Lung (tissue), 12 donors: ENCODE data around the gene CMSS1. TPM values are rescaled to one million over a fixed set of nuclear protein-coding genes. Genes with fewer than 3 reads are reported as not detected.
A peak's percentile ranks its signal among the peaks of the same experiment; 100 is the strongest.

ENCODE experiments used
- ATAC-seq: fragments of 200-7000 bp; cut with Tn5 transposase; one replicate; pipeline ENCODE4 v1.9.1; 2020; ENCODE audit warnings: moderate number of reproducible peaks; ENCODE audit not compliant: insufficient read depth, low FRiP score
- DNase-seq, 3 donors: peaks; one replicate each; pipeline ENCODE4 v3.0.0-alpha.2; 2013 to 2017
- H3K27ac ChIP-seq, 2 donors: one replicate each; pipeline ENCODE4 v1.5.1; 2013; ENCODE audit warnings: mild to moderate bottlenecking in 2 of 2, moderate library complexity in 2 of 2, control low read depth in 1 of 2, inconsistent platforms in 1 of 2, low read depth in 1 of 2, low read length in 1 of 2
- H3K27me3 ChIP-seq, 3 donors: one replicate each; pipeline ENCODE4 v1.5.1; 2013; ENCODE audit warnings: low read length in 2 of 3; ENCODE audit not compliant: control insufficient read depth in 3 of 3, insufficient read depth in 3 of 3
- H3K36me3 ChIP-seq, 4 donors: one replicate each; pipeline ENCODE4 v1.5.1; 2013; ENCODE audit warnings: low read length in 4 of 4, mild to moderate bottlenecking in 1 of 4, moderate library complexity in 1 of 4; ENCODE audit not compliant: control insufficient read depth in 4 of 4, insufficient read depth in 4 of 4
- H3K4me1 ChIP-seq, 5 donors: one replicate each; pipeline ENCODE4 v1.5.1; 2013; ENCODE audit warnings: low read length in 5 of 5, mild to moderate bottlenecking in 2 of 5, moderate library complexity in 1 of 5; ENCODE audit not compliant: control insufficient read depth in 5 of 5, insufficient read depth in 5 of 5
- H3K4me3 ChIP-seq: one replicate; pipeline ENCODE4 v1.5.1; 2013; ENCODE audit warnings: mild to moderate bottlenecking, control low read depth, moderate library complexity
- H3K9ac ChIP-seq, 2 donors: one replicate each; pipeline ENCODE4 v1.5.1; 2013; ENCODE audit warnings: low read length in 2 of 2, control low read depth in 1 of 2; ENCODE audit not compliant: insufficient read depth in 1 of 2
- H3K9me3 ChIP-seq, 4 donors: one replicate each; pipeline ENCODE4 v1.5.1; 2013; ENCODE audit warnings: low read length in 3 of 4, mild to moderate bottlenecking in 1 of 4, moderate library complexity in 1 of 4; ENCODE audit not compliant: control insufficient read depth in 4 of 4, insufficient read depth in 3 of 4
- WGBS, 2 donors: extraction: QIAGEN DNeasy Blood & Tissue Kit; methylation state at CpG; one replicate each; pipeline ENCODE4 v1.1.7; 2013; 5-methylcytosine and 5-hydroxymethylcytosine counted together
- polyA plus RNA-seq, 2 donors: library from polyadenylated mRNA; stranded (reverse); fragments of 200-250 nt; gene quantifications; one replicate each; pipeline ENCODE4 v1.2.1, GENCODE V29; 2013
- total RNA-seq, 2 donors: library from RNA; depleted of rRNA in 1 of 2; stranded (reverse); fragments of >200 nt in 1 of 2; gene quantifications; one replicate each; pipeline ENCODE4 v1.2.1, GENCODE V29; 2014 to 2021
- TF ChIP-seq, protein P1 (sequence below): IDR thresholded peaks from 2 replicates; pipeline ENCODE4 v1.5.1; 2012; ENCODE audit warnings: mild to moderate bottlenecking; ENCODE audit errors: control extremely low read depth, extremely low read depth
- donor health status: control.
- donor health status: control.
- donor health status: Bipolar disorder and iron deficiency.
- donor health status: healthy.
- donor health status: DM: yes; HTN: yes; CAD: no.

Gene CMSS1
- total and polyA plus RNA-seq, 4 donors = 12.3 to 28.9 (median 22.6) TPM

DNA sequence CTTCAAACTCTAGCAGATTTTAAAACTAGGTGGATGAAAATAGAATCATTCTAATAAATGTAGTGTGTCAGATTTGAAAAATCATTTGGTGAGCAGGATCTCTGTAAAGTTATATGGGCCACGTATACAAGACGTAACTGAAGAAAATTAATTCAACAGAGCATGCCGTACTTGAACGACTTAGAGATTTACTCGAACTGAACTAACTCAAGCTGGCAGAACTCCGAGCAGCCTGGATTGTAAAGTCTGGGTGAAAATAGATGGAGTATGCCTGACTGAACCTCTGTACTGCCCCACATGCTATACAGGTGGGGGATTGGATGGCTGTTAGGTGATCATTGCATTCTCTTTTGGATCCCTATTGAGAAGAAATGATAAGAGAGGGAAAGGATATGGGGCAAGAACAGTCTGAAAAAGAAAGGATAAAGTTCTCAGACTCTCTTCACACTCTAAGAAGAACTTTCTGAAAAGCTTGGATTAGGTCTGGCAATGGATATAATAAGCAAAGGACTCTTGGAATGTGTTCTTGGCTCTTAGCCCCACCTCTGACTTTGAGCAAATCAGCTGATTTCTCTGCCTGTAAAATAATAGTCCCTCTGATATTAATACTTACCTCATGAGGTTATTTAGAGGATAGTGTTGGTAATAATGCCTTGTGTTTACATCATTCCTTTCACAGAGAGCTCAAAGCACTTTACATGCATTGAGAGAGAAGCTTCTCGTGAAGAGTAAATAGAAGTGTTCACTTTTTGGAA is 149.2 kb downstream of the CMSS1 start:
- TF ChIP-seq, protein P1, sequence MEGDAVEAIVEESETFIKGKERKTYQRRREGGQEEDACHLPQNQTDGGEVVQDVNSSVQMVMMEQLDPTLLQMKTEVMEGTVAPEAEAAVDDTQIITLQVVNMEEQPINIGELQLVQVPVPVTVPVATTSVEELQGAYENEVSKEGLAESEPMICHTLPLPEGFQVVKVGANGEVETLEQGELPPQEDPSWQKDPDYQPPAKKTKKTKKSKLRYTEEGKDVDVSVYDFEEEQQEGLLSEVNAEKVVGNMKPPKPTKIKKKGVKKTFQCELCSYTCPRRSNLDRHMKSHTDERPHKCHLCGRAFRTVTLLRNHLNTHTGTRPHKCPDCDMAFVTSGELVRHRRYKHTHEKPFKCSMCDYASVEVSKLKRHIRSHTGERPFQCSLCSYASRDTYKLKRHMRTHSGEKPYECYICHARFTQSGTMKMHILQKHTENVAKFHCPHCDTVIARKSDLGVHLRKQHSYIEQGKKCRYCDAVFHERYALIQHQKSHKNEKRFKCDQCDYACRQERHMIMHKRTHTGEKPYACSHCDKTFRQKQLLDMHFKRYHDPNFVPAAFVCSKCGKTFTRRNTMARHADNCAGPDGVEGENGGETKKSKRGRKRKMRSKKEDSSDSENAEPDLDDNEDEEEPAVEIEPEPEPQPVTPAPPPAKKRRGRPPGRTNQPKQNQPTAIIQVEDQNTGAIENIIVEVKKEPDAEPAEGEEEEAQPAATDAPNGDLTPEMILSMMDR = no peak
- WGBS, 2 donors = 85 to 89% methylated on average over 7 of the region's 7 CpGs
- DNase-seq (no peak), ATAC-seq (no peak)
- no peak overlapping the region for H3K27ac ChIP-seq
- no peak overlapping the region for H3K9ac ChIP-seq
- no peaks in the 10 kb centered on the region for H3K9me3 ChIP-seq
- H3K4me3 ChIP-seq = no peak overlapping the region
- H3K4me1 ChIP-seq = peaks cover 0 to 7% (median 5%) of the 10 kb centered on the region in 5 donors
- H3K27me3 ChIP-seq = no peaks in the 10 kb centered on the region
- no peaks in the 10 kb centered on the region for H3K36me3 ChIP-seq

DNA sequence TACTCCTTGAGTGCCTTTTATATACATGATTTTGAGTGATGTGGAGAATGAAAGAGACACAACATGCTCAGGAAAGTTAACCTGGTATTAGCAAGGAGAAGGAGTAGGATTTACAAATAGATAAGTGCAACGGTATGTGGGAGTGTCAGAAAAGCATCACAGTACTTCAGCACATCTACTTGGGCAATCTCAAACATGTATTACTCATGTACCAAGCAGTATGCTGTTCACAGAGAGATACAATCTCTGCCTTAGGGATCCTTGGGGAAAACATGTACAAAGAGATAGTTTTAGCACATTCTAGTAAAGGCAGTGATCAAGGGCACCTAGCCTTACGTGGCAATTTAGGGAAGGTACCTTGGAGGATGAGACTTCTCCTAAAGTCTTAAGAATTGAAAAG is 150.1 kb downstream of the CMSS1 start:
- ATAC-seq = no peak
- TF ChIP-seq, protein P1 = no peak
- Histone ChIP-seq H3K4me3 (no peak overlapping the region), H3K4me1 (peaks cover 3 to 9% (median 6%) of the 10 kb centered on the region in 5 donors), H3K36me3 (no peaks in the 10 kb centered on the region), H3K27ac (no peak overlapping the region), H3K27me3 (no peaks in the 10 kb centered on the region), H3K9ac (no peak overlapping the region), H3K9me3 (no peaks in the 10 kb centered on the region)
- 88 to 94% methylated on average over 2 of the region's 2 CpGs for WGBS, 2 donors
- no peak for DNase-seq

DNA sequence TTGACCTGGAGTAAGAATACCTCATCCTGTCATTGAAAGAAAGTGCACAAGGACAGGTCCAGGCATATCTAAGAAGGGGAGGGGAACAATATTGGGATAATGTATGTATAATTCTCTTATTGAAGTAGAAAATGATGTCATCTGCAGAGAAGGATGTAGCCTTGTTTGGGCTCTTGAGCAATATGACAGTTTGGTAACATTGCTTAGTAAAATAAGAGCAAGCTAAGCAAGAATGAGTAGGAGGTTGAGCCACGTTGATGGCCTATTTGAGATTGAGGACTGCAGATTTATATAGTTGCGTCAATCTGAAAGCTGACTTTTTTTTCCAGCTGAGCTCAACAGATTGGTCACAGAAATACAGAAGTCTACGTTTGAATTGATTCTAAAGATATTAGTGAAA is 151.5 kb downstream of the CMSS1 start:
- DNase-seq = no peak
- no peak overlapping the region for H3K4me3 ChIP-seq
- H3K4me1 ChIP-seq = peaks cover 3 to 10% (median 6%) of the 10 kb centered on the region in 5 donors
- H3K27ac ChIP-seq = no peak overlapping the region
- H3K27me3 ChIP-seq = no peaks in the 10 kb centered on the region
- 55 to 70% methylated on average over 3 of the region's 3 CpGs for WGBS, 2 donors
- ATAC-seq = peak; percentile 32
- no peaks in the 10 kb centered on the region for H3K9me3 ChIP-seq
- TF ChIP-seq, protein P1 = no peak
- H3K9ac ChIP-seq = no peak overlapping the region
- H3K36me3 ChIP-seq = no peaks in the 10 kb centered on the region
